ENCODE data around the gene ZNF284. TPM values are rescaled to one million over a fixed set of nuclear protein-coding genes. Genes with fewer than 3 reads are reported as not detected.

The ZNF284 gene
- total RNA-seq (1 to 10 TPM; 2.7 to 3.7 TPM), polyA plus RNA-seq (1 to 10 TPM; 1.0 to 2.0 TPM)
- long read RNA-seq, donor 1, full-length matches to known transcripts, result 1 of 2 reads
- long read RNA-seq, donor 1, partial matches to known transcripts, result 0 of 2 reads
- long read RNA-seq, donor 1, other reads (novel, unspliced or antisense), result 1 of 2 reads
- long read RNA-seq, donor 2, full-length matches to known transcripts, result 1 of 3 reads
- long read RNA-seq, donor 2, partial matches to known transcripts, result 0 of 3 reads
- long read RNA-seq, donor 2, other reads (novel, unspliced or antisense), result 2 of 3 reads

DNA sequence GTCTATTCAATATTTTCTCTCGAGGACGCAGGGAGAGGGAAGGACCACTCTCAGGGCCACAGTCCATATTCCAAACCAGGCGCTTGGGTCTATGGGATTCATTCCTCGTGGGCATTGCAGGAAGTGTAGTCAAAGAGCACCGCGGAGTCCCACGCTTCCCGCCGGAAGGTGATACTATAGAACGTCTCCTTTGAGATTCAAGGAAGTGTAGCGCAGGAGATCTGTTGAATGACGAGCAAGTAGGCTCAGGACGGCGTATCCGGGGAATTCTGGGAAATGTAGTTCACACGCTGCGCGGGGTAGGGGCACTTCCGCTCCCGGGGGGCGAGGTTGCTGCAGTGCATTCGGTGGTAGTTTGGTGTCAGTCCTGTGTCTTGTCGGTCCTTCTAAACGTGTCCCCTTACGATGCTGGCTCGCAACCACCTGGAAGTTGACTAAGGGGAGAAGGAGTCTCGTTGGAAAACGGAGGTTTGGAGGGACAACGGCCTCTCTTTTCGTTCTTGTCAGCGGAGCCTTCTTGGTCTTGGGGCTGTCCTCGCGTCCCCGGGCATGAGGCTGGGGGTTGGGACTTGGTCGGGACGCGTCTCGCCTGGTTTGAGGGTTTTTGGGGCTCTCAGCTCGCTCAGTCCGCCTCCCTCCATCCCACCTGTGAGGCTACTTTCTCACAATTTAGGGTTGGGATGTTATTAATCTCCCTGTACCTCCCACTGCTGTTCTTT, at the start of gene ZNF284:
Gene ZNF284, plus strand, starts transcription at position 336 of the 719 bp plus-strand sequence. CDS start 4,231 bp downstream, outside the sequence.
- Histone ChIP-seq H3K9me3 (ENCODE audit: control insufficient read depth, low read length) (peaks cover 4% of the 10 kb centered on the region), H3K4me3 (ENCODE audit: low read length in 2 of 2) (peak within 1 kb of the TSS; percentile 42 to 95), H3K36me3 (ENCODE audit: control insufficient read depth in 1 of 2, insufficient read depth in 2 of 2, low read length in 1 of 2) (peaks cover under 1 to 2% of the 10 kb centered on the region in 2 donors), H3K4me1 (ENCODE audit: control insufficient read depth in 1 of 2, insufficient read depth in 2 of 2, low read length in 2 of 2) (peaks cover 0 to 5% of the 10 kb centered on the region in 2 donors), H3K27me3 (ENCODE audit: control insufficient read depth in 1 of 2, insufficient read depth in 2 of 2, low read length in 1 of 2) (no peaks in the 10 kb centered on the region), H3K27ac (ENCODE audit: low read depth in 1 of 2, low read length in 2 of 2) (peak within 1 kb of the TSS in 1 of 2 donors; percentile 56)
- ATAC-seq (ENCODE audit: low FRiP score) (peak; percentile 98), DNase-seq (peak; percentile 92 to 93)
- WGBS, 2 donors, result 0 to 1% methylated on average over 39 to 40 of the region's 40 CpGs
- intact Hi-C loops (cut with DNase I), result no loop called here

DNA sequence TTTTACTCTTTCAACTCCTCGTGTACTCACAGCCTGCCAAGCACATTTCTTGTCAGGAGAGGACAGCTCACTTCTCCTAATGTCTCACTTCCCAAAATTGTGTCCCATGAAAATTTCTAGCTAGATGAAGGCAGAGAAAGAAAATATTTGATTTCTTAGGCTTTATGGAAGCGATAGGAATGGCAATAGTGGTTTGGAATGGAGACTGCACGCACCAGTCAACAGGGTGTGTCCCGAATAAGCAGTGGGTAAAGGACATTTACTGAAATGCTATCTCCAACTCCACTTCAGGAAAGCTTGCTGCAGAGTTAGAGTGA, 47.1 kb upstream of the ZNF284 start:
- Histone ChIP-seq H3K9me3 (ENCODE audit: control insufficient read depth, low read length) (peaks cover 10% of the 10 kb centered on the region), H3K4me3 (ENCODE audit: low read length in 2 of 2) (peak overlapping the region; percentile 92), H3K4me1 (ENCODE audit: control insufficient read depth in 1 of 2, insufficient read depth in 2 of 2, low read length in 2 of 2) (no peaks in the 10 kb centered on the region), H3K27me3 (ENCODE audit: control insufficient read depth in 1 of 2, insufficient read depth in 2 of 2, low read length in 1 of 2) (no peaks in the 10 kb centered on the region), H3K27ac (ENCODE audit: low read depth in 1 of 2, low read length in 2 of 2) (no peak overlapping the region), H3K36me3 (ENCODE audit: control insufficient read depth in 1 of 2, insufficient read depth in 2 of 2, low read length in 1 of 2) (peaks cover 14 to 20% of the 10 kb centered on the region in 2 donors)
- ATAC-seq (ENCODE audit: low FRiP score) (no peak), DNase-seq (no peak)
- intact Hi-C loops (cut with DNase I), result loop anchor here in 1 of 2 donors (2.0 kb wide), 1 partner anchor 26 kb away; no protein-coding TSS in a partner anchor
- WGBS, 2 donors, result 34 to 36% methylated on average over 4 of the region's 4 CpGs

DNA sequence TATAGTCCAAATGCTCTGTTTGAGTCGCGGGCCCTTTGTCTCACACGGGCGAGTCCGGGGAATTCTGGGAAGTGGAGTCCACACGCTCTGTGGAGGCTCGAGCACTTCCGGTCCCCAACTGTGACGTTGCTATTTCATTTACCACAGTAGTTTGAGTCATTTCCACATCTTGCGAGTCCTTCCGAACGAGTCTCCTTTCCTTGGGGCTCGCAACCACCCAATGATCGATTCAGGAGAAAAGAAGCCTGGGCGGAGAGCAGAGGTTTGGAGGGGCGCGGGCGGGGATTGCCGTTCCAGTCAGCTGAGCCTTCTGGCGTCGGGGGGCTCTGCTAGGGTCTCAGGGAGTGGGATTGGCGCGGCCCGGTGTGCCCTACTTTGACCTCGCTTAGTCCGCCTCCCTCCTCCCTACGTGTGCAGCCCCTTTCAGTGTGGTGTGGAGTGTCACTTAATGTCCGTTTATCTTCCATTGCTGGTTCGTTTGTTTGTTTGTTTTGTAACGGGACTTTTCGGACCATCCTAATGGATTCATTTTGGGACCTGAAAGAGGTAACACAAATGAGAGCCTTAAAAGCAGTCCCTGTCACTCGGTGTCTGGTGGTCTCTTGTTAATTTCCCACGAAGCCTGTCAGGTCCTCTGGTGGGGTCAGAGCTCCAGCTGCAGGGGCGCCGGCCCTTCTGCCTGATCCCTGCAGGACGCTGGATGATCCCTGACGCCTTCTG, 46.6 kb upstream of the ZNF284 start, which contains the start of gene ZNF222:
Gene ZNF222, plus strand, starts transcription at position 163 of the 720 bp plus-strand sequence. Its CDS starts 58 bp downstream, at position 221.
- H3K4me3 ChIP-seq (ENCODE audit: low read length in 2 of 2), result peak within 1 kb of the TSS; percentile 92
- no peaks in the 10 kb centered on the region for H3K27me3 ChIP-seq (ENCODE audit: control insufficient read depth in 1 of 2, insufficient read depth in 2 of 2, low read length in 1 of 2)
- DNase-seq (peak; percentile 92 to 93), ATAC-seq (ENCODE audit: low FRiP score) (peak; percentile 92)
- H3K4me1 ChIP-seq (ENCODE audit: control insufficient read depth in 1 of 2, insufficient read depth in 2 of 2, low read length in 2 of 2), result no peaks in the 10 kb centered on the region
- 1% methylated on average over 36 to 37 of the region's 37 CpGs for WGBS, 2 donors
- H3K9me3 ChIP-seq (ENCODE audit: control insufficient read depth, low read length), result peaks cover 11% of the 10 kb centered on the region
- peaks cover 14 to 20% of the 10 kb centered on the region in 2 donors for H3K36me3 ChIP-seq (ENCODE audit: control insufficient read depth in 1 of 2, insufficient read depth in 2 of 2, low read length in 1 of 2)
- H3K27ac ChIP-seq (ENCODE audit: low read depth in 1 of 2, low read length in 2 of 2), result peak within 1 kb of the TSS in 1 of 2 donors; percentile 26
- intact Hi-C loops (cut with DNase I), result loop anchor here in 1 of 2 donors (2.0 kb wide), 1 partner anchor 25 kb away; no protein-coding TSS in a partner anchor

DNA sequence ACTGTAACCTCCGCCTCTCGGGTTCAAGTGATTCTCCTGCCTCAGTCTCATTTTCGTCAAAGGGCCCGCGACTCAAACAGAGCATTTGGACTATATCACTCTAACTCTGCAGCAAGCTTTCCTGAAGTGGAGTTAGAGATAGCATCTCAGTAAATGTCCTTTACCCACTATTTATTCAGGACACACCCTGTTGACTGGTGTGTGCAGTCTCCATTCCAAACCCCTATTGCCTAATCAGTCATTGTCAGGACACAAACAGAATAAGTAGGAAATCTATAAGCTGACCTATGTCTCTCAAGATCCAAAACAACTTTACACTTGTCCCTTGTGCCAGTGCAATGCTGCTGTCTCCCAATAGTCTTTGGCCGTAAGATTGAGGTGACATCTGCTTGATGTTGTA, 45.3 kb upstream of the ZNF284 start:
- no peaks in the 10 kb centered on the region for H3K27me3 ChIP-seq (ENCODE audit: control insufficient read depth in 1 of 2, insufficient read depth in 2 of 2, low read length in 1 of 2)
- H3K4me3 ChIP-seq (ENCODE audit: low read length in 2 of 2), result no peak overlapping the region
- 96 to 97% methylated on average over 6 of the region's 6 CpGs for WGBS, 2 donors
- H3K9me3 ChIP-seq (ENCODE audit: control insufficient read depth, low read length), result peaks cover 19% of the 10 kb centered on the region
- H3K36me3 ChIP-seq (ENCODE audit: control insufficient read depth in 1 of 2, insufficient read depth in 2 of 2, low read length in 1 of 2), result peaks cover 18 to 26% of the 10 kb centered on the region in 2 donors
- H3K27ac ChIP-seq (ENCODE audit: low read depth in 1 of 2, low read length in 2 of 2), result no peak overlapping the region
- no peak for ATAC-seq (ENCODE audit: low FRiP score)
- intact Hi-C loops (cut with DNase I), result no loop called here
- DNase-seq, result no peak
- no peaks in the 10 kb centered on the region for H3K4me1 ChIP-seq (ENCODE audit: control insufficient read depth in 1 of 2, insufficient read depth in 2 of 2, low read length in 2 of 2)

DNA sequence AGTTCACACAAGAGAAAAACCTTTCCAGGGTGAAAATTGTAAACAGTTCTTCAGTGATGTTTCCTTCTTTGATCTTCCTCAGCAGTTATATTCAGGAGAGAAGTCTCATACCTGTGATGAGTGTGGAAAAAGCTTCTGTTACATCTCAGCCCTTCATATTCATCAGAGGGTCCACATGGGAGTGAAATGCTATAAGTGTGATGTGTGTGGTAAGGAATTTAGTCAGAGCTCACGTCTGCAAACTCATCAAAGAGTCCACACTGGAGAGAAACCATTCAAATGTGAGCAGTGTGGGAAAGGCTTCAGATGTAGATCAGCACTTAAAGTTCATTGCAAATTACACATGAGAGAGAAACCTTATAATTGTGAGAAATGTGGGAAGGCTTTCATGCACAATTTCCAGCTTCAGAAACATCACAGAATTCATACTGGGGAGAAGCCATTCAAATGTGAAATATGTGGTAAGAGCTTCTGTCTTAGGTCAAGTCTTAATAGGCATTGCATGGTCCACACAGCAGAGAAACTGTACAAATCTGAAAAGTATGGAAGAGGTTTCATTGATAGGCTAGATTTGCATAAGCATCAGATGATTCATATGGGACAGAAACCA, 39.9 kb upstream of the ZNF284 start:
- peaks cover 21 to 30% of the 10 kb centered on the region in 2 donors for H3K36me3 ChIP-seq (ENCODE audit: control insufficient read depth in 1 of 2, insufficient read depth in 2 of 2, low read length in 1 of 2)
- 94 to 96% methylated on average over 1 of the region's 1 CpG for WGBS, 2 donors

DNA sequence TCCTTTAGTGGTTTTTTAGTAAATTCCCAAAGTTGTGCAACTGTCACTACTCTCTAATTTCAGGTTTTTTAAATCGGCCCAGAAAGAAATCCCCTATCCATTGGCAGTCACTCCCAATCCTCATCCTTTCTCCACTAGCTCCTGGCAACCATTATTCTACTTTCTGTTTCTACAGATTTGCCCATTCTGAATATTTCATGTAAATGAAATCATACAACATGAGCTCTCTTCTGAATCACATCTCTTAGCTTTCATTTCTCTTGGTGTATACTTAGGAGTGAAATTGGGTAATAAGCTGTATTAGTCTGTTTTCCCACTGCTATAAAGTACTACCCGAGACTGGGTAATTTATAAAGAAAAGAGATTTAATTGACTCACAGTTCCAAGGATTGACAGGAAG, 29.8 kb upstream of the ZNF284 start:
- ATAC-seq (ENCODE audit: low FRiP score), result no peak
- Histone ChIP-seq H3K4me1 (ENCODE audit: control insufficient read depth in 1 of 2, insufficient read depth in 2 of 2, low read length in 2 of 2) (no peaks in the 10 kb centered on the region), H3K27ac (ENCODE audit: low read depth in 1 of 2, low read length in 2 of 2) (no peak overlapping the region), H3K9me3 (ENCODE audit: control insufficient read depth, low read length) (peaks cover 2% of the 10 kb centered on the region), H3K27me3 (ENCODE audit: control insufficient read depth in 1 of 2, insufficient read depth in 2 of 2, low read length in 1 of 2) (no peaks in the 10 kb centered on the region), H3K36me3 (ENCODE audit: control insufficient read depth in 1 of 2, insufficient read depth in 2 of 2, low read length in 1 of 2) (no peaks in the 10 kb centered on the region), H3K4me3 (ENCODE audit: low read length in 2 of 2) (no peak overlapping the region)
- WGBS, 2 donors, result 74 to 76% methylated on average over 2 of the region's 2 CpGs
- intact Hi-C loops (cut with DNase I), result no loop called here
- no peak for DNase-seq

More for the DNA sequence above, 39.9 kb upstream of the ZNF284 start:
- Histone ChIP-seq H3K9me3 (ENCODE audit: control insufficient read depth, low read length) (peaks cover 35% of the 10 kb centered on the region), H3K4me3 (ENCODE audit: low read length in 2 of 2) (no peak overlapping the region), H3K27me3 (ENCODE audit: control insufficient read depth in 1 of 2, insufficient read depth in 2 of 2, low read length in 1 of 2) (no peaks in the 10 kb centered on the region), H3K4me1 (ENCODE audit: control insufficient read depth in 1 of 2, insufficient read depth in 2 of 2, low read length in 2 of 2) (no peaks in the 10 kb centered on the region), H3K27ac (ENCODE audit: low read depth in 1 of 2, low read length in 2 of 2) (no peak overlapping the region)
- intact Hi-C loops (cut with DNase I), result no loop called here
- no peak for DNase-seq
- no peak for ATAC-seq (ENCODE audit: low FRiP score)

DNA sequence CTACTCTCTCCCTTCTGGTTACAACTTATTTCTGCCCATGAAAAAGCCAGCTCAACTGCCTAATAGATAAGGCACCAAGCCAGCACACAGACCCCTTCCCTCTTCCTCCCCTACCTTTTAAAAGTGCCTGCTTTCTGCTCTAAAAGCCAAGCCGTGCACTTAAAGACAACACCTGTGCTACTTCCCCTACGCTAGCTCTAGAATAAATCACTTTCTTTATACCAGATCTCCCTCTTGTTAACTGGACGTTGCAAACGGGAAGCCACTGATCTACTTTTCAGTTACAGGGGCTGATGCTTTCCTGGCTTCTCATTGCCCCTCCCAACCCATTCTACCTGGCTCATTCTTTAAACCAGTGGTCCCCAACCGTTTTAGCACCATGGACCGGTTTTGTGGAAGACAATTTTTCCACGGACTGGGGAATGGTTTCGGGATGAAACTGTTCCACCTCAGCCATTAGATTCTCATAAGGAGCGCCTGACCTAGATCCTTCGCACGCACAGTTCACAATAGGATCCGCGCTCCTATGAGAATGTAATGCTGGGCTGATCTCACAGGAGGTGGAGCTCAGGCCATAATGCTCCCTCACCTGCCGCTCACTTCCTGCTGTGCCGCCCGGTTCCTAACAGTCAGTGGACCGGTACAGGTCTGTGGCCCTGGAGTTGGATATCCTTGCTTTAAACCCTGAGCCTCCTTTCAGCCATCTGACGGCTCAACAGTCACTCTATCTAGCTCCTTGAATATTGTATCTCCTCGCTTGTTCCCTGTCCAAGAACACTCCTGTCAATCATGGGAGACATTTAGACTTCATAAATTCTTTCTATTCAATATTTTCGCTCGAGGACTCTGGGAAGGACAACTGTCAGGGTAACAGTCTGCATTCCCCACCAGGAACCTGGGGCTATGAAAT, 21.0 kb upstream of the ZNF284 start:
- ATAC-seq (ENCODE audit: low FRiP score), result peak; percentile 24
- WGBS, 2 donors, result 10% methylated on average over 21 of the region's 21 CpGs
- peak overlapping the region; percentile 54 to 74 for H3K4me3 ChIP-seq (ENCODE audit: low read length in 2 of 2)
- H3K4me1 ChIP-seq (ENCODE audit: control insufficient read depth in 1 of 2, insufficient read depth in 2 of 2, low read length in 2 of 2), result peaks cover 0 to 2% of the 10 kb centered on the region in 2 donors
- H3K27me3 ChIP-seq (ENCODE audit: control insufficient read depth in 1 of 2, insufficient read depth in 2 of 2, low read length in 1 of 2), result no peaks in the 10 kb centered on the region
- intact Hi-C loops (cut with DNase I), result loop anchor here (2.0 to 5.0 kb wide), 2 partner anchors 26 to 49 kb away; partner anchors contain the start of genes ZNF222 (in 1 of the 2) and ZNF230 (in 1 of the 2)
- peak overlapping the region in 1 of 2 donors; percentile 42 for H3K27ac ChIP-seq (ENCODE audit: low read depth in 1 of 2, low read length in 2 of 2)
- peaks cover 2% of the 10 kb centered on the region for H3K9me3 ChIP-seq (ENCODE audit: control insufficient read depth, low read length)
- no peak for DNase-seq
- H3K36me3 ChIP-seq (ENCODE audit: control insufficient read depth in 1 of 2, insufficient read depth in 2 of 2, low read length in 1 of 2), result peaks cover 0 to 1% of the 10 kb centered on the region in 2 donors
